Measurements from ENCODE around the gene ZNF384.

Gene ZNF384

DNA sequence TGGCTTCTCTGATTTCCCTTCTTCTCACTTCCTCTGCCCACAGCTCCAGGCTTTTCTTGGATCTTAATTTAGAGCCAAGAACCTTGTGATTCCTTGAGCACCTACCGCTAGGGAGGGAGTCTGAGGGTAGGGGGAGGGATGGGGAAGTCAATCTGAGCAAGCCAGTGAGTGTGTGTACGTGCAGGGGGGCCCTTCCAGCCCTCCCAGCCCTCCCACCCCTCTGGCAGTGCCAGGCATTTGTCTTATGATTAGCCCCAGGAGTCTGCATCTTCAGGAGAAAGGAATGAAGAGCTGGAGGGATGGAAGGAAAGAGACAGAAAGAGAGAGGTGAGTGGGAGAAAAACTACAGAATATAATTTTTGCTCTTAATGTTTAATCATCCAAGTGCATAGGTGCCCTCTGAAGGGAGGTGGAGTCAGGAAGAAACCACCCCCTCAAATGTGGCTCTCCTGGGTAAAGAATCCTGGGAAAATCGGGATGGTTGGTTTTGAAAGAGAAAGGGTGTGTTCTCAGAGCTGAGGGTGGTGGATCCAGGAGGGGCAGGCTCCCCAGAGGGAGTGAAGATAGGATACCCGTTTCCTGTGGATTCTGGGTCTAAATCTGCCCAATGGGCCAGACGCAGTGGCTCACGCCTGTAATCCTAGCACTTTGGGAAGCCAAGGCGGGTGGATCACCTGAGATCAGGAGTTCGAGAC lies 9.3 kb upstream of the ZNF384 start:
- DNase-seq = no peak

DNA sequence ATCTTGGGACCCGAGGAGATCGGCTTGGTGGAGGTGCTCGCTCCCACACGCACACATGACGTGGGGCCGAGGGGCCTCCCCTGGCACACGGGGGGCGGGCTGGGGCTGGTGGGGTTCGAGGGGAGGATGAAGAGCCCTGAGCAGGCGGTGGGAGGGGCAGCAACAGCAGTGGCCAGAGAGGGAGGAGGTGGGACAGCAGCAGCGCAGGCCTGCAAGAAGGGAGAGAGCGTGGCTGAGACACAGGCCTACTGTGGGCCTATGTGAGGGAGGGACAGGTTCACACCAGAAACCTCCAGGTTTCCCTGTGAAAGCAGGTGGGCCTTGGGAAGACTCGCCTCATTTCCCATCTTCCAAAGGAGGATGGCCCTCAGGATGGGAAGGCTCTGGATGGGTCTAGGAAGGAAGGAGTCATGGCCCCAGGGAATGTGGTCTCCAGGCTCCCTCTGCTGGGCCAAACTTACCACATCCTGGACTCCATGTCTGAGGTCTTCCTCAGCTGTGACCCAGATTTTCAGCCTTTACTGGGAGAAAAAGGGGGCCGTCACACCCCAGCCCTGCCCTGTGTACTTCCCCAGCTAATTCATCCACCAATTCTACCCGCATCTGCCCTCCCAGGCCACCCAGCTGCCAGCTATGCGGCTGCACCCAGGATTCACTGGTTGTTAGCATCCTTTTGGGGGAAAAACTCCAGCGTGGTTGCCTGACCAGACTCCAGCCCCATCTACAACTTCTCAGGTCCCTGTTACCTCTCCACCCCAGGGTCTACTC lies 8.6 kb upstream of the ZNF384 start:
- peak; percentile 17 for DNase-seq

DNA sequence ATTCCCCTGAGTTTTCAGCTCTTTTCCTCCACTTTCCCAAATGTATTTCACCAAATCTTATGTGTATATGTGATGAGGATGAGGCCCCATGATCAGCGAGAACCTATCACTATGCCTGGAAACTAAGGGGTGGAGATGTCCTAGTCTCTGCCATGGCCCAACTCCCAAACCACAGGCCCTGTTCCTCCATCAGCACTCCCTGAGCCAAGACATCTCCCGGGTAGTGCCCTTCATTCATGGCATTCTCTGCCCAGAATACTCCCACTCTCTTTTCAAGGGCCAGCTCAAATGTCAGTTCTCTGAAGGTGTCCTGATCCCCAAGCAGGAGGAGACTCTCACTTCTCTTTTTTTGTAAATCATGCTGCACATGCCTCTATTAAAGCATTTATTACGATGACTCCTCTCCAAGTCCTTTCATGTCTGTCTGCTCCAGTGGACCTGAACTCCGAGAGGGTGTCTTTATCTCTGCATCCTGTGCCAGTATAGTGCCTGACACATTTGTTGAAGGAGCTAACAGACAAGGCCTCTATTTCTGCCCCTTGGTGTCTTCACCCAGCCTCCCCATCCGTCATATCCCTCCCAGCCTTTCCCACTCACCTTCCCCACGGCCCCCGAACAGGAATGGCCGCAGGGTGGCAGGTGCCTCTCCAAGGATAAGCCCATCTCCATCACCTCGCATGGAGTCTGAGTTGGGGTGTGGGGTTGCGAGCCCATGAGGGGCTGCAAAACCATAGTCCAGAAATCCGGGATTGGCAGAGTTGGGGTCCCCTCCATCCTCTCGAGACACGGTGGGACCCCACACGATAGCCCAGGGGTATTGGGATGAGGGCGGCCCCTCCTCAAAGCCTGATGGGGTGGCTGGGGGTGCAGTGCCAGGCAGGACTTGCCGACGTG lies 7.8 kb upstream of the ZNF384 start:
- no peak for DNase-seq

GRCh38 chr12:6695313-6696045 lies 6.3 kb upstream of the ZNF384 start:
- no peak for DNase-seq

- no peak for DNase-seq
These were observed 5.5 kb upstream of the ZNF384 start for GRCh38 chr12:6694701-6695100.

- no peak for DNase-seq
These were observed 4.7 kb upstream of the ZNF384 start for GRCh38 chr12:6693832-6694355.

- DNase-seq = no peak
These were observed 3.7 kb upstream of the ZNF384 start for GRCh38 chr12:6692888-6693287.

DNA sequence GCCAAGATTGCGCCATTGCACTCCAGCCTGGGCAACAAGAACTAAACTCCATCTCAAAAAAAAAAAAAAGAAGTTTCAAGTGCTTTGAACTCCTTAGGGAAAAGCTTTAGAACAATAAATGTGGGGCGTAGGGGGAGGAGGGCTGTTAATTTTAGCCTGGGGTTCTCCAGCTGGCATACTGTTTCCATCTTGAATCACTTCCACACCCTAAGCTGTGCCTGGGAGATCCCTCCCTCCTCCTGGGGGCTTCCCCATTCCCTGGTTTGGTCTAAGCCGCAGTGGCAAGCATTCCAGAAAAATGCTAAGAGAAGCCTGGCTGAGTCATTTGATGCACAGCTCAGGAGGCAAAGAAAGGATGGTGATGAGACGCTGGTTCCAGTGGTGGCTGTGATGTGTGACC lies 2.3 kb upstream of the ZNF384 start:
- no peak for DNase-seq

DNA sequence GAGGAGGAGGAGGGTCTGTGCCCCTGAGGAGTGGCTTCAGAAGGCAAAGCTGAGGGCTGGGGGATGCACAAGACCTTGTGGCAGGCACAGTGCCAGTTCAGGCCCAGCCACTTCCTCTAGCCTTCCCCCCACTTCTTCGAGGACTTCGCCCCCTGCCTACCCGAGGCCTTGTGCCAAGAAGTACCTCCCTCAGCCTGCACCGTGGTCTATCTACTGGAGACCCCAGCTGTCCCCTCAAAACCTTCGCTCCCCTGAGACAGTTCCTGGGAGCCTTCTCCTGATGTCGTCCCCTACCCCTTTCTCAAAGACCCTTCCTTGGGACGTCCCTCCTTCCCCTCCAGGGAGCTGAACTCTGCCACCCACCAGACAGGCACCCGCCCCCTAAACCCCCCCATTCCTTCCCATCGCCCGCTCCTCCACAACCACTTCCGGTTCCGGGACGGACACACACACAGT lies 604 bp downstream of the ZNF384 start:
- no peak for DNase-seq

DNA sequence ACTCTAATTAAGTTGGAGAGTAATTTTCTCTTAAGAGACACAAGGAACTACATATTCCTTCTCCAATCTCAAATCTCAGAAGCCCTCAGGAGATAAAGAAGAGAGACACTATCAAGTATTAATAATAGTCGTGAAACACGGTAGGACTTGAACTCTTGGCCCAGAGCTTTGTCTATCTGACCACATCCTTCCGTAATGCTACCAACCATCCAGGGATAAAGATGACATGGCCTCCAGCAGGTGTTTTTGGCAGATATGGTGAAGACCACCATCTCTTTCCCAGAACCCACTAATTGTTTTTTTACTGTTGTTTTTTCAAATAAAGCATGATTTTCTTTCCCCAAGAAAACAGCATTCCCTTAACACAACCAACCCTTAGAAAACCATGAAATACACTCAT lies 3.4 kb downstream of the ZNF384 start:
- DNase-seq = no peak

GRCh38 chr12:6684609-6685008 lies 4.6 kb downstream of the ZNF384 start:
- DNase-seq = no peak

GRCh38 chr12:6676962-6677361 lies 12.2 kb downstream of the ZNF384 start:
- DNase-seq = no peak

- no peak for DNase-seq
These were observed 17.0 kb downstream of the ZNF384 start for GRCh38 chr12:6672143-6672542.

DNA sequence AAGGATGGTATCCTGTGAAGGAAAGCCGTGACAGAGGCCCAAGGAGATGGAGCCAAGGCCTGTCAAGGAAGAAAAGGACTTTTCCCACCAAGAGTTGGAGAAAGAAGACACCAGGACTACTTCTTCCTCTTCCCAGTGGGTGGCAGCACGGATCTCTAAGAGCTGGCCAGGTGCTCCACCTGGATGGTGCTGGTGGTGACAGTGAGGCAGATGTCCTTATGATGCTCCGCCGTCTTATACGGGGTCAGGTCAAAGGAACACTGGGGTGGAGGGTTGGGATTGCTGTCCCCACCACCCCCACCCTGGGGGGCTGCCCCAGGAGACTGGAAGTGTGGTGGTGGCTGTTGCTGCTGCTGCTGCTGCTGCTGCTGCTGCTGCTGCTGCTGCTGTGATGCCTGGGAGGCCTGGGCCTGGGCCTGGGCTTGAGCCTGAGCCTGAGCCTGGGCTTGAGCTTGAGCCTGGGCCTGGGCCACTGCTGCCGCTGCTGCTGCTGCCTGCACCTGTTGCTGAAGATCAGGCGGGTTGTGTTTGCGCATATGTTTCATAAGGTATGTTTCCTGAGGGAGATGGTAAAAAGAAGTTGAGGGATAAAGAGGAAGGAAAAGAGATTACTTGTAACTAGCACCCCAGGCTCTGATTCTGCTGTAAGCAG lies 21.5 kb downstream of the ZNF384 start:
- no peak for DNase-seq

GRCh38 chr12:6666211-6666610 lies 23.0 kb downstream of the ZNF384 start:
- no peak for DNase-seq

GRCh38 chr12:6664902-6665301 lies 24.3 kb downstream of the ZNF384 start:
- DNase-seq = no peak

- peak; percentile 97 for DNase-seq
These were observed 26.1 kb downstream of the ZNF384 start, which contains the start of gene ING4 for GRCh38 chr12:6662906-6663742. ING4 (minus strand) TSS chr12:6663119; CDS start chr12:6663101, 18 bp downstream.

DNA sequence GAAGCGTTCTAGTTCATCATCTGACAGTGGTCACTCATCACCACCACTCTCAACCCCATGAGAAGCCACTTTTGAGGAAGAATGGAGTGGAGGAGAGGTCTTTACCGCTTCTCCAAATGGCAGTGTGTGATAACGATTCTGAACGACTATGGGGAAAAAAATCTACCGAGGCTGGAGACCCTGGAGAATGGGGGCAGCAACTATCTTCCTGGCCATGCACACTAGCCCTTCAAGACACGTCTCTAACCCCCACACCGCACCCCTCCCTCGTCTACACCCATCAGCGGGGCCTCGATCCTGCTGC lies 26.6 kb downstream of the ZNF384 start:
- no peak for DNase-seq

GRCh38 chr12:6653987-6654386 lies 35.2 kb downstream of the ZNF384 start:
- DNase-seq = no peak

- DNase-seq = no peak
These were observed 35.8 kb downstream of the ZNF384 start for GRCh38 chr12:6653342-6653741.

DNA sequence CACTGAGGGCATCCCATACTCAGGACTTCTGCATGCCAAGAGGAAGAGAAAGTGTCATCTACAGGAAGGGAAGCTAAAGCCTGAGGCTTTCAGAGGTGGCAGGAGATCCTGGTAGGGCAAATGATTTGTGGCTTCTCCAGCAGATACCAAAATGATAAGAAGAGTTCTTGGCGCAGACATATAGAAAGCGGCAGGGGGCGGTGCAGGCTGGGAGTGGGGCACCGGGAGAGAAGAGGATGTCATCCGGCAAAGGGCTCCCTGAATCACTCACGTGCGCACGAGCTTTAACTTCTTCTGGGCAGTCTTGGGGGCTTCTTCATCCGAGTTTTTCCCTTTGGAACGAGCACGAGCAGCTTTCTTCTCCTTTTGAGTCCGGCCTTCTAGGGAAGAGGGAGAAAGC lies 36.8 kb downstream of the ZNF384 start:
- DNase-seq = no peak
